NT2/D1 (cell line): Measurements from ENCODE around the gene CDCA8.

Source experiments
- DNase-seq: peaks from one replicate; pipeline ENCODE4 v3.0.0-alpha.2; 2011; ENCODE audit warnings: low read depth, low spot score
- H3K27me3 ChIP-seq: 2 replicates; pipeline ENCODE4 v1.6.0; 2011; ENCODE audit warnings: mild to moderate bottlenecking; ENCODE audit not compliant: insufficient read length, insufficient read depth
- H3K36me3 ChIP-seq: 2 replicates; pipeline ENCODE4 v1.6.1; 2011; ENCODE audit warnings: mild to moderate bottlenecking, low read length, mixed read lengths; ENCODE audit not compliant: insufficient read depth, insufficient read length
- H3K4me1 ChIP-seq: 2 replicates; pipeline ENCODE4 v1.5.1; 2011; ENCODE audit not compliant: insufficient read depth, insufficient read length
- H3K4me3 ChIP-seq: 2 replicates; pipeline ENCODE4 v1.5.1; 2011; ENCODE audit warnings: low read depth; ENCODE audit not compliant: insufficient read length
- H3K9ac ChIP-seq: 2 replicates; pipeline ENCODE4 v1.6.0; 2011; ENCODE audit warnings: low read depth; ENCODE audit not compliant: insufficient read length
- H3K9me3 ChIP-seq: 2 replicates; pipeline ENCODE4 v1.5.1; 2011; ENCODE audit warnings: mild to moderate bottlenecking, low read length; ENCODE audit not compliant: insufficient read depth
- SUZ12 ChIP-seq: IDR thresholded peaks from 2 replicates; pipeline ENCODE4 v1.6.1; 2011; ENCODE audit not compliant: insufficient read length, insufficient read depth; ENCODE audit errors: extremely low read depth
- YY1 ChIP-seq: IDR thresholded peaks from 2 replicates; pipeline ENCODE4 v1.6.1; 2011; ENCODE audit not compliant: insufficient read length, insufficient read depth
- ZNF274 ChIP-seq: IDR thresholded peaks from 2 replicates; pipeline ENCODE4 v1.6.1; 2011; ENCODE audit warnings: mild to moderate bottlenecking, low read depth, low read length

The CDCA8 gene

GRCh38 chr1:37718181-37718900 lies 26.0 kb downstream of the CDCA8 start:
- no peak overlapping the region for H3K9ac ChIP-seq
- H3K27me3 ChIP-seq, result no peaks in the 10 kb centered on the region
- no peaks in the 10 kb centered on the region for H3K9me3 ChIP-seq
- H3K4me1 ChIP-seq, result peaks cover 22% of the 10 kb centered on the region
- no peak overlapping the region for H3K4me3 ChIP-seq
- DNase-seq, result no peak
- TF ChIP-seq YY1, result no peak
- no peak for TF ChIP-seq ZNF274
- no peak for TF ChIP-seq SUZ12
- no peaks in the 10 kb centered on the region for H3K36me3 ChIP-seq

DNA sequence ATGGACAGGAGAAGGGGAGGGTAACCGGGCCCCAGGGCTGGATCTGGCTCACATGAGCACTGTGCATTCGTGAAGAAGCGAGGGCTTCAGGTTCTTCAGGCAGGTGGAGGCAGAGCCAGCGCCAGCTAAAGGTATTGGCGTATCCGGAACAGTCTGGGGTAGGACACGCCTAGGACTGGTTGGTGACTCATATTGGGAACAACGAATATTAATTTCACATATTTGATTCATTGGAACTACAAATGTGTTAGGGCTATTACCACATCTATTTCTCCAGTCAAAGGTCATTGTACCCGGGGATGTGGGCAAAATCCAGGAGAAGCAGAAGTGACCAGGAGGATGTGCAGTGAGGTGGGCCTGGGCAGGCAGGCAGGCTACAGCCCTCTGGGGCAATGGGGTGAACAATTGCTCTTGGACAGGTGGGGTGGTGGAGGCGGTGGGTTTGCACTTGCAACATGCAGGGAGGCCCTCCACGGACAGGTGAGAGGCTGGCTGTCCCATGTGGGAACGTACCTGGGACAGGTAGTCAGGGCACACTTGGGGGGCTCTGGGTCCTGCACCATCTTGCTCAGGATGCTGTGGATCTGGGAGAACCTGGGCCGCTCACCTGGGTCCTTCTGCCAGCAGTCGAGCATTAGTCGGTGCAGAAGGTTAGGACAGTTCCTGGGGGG lies 26.7 kb downstream of the CDCA8 start:
- H3K4me3 ChIP-seq, result no peak overlapping the region
- no peaks in the 10 kb centered on the region for H3K27me3 ChIP-seq
- H3K4me1 ChIP-seq, result peaks cover 27% of the 10 kb centered on the region
- no peaks in the 10 kb centered on the region for H3K36me3 ChIP-seq
- no peak overlapping the region for H3K9ac ChIP-seq
- TF ChIP-seq YY1, result no peak
- TF ChIP-seq SUZ12, result no peak
- no peak for TF ChIP-seq ZNF274
- DNase-seq, result no peak
- H3K9me3 ChIP-seq, result no peaks in the 10 kb centered on the region

DNA sequence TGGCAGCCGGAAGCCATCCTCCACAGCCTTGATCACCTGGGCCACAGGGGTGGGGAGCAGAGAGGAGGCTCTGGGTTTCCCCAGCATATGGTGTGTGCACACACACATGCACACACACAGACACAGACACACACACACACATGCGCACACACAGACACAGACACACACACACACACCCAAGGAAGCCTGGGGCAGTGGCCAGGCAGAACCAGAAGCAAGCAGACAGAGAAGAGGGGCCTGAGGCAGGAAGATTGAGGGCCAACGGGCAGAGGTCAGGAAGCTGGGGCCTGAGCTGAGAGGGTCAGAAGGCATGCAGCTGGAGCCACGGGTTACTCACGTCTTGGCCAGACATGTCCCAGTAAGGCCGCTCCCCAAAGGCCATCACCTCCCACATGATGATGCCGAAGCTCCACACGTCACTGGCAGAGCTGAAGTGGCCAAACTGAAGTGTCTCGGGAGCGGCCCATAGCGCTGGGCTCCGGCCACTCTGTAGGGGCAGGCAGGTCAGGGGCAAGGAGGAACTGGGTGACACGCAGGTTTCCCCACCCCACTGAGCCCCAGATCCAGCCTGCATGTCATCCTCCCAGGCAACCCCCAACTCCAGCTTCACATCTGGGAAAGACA lies 27.4 kb downstream of the CDCA8 start:
- no peak overlapping the region for H3K4me3 ChIP-seq
- no peak for DNase-seq
- no peaks in the 10 kb centered on the region for H3K9me3 ChIP-seq
- H3K36me3 ChIP-seq, result no peaks in the 10 kb centered on the region
- no peak overlapping the region for H3K9ac ChIP-seq
- no peak for TF ChIP-seq ZNF274
- no peak for TF ChIP-seq SUZ12
- TF ChIP-seq YY1, result no peak
- H3K4me1 ChIP-seq, result peaks cover 25% of the 10 kb centered on the region
- H3K27me3 ChIP-seq, result no peaks in the 10 kb centered on the region

- Histone ChIP-seq H3K9ac (no peak overlapping the region), H3K36me3 (no peaks in the 10 kb centered on the region), H3K9me3 (no peaks in the 10 kb centered on the region), H3K27me3 (no peaks in the 10 kb centered on the region), H3K4me3 (no peak overlapping the region), H3K4me1 (peaks cover 23% of the 10 kb centered on the region)
- DNase-seq, result no peak
- no peak for TF ChIP-seq SUZ12
- TF ChIP-seq ZNF274, result no peak
- TF ChIP-seq YY1, result no peak
Measured at GRCh38 chr1:37720231-37721130, 28.2 kb downstream of the CDCA8 start.

GRCh38 chr1:37721565-37721964 lies 29.2 kb downstream of the CDCA8 start:
- Histone ChIP-seq H3K9ac (no peak overlapping the region), H3K4me1 (peaks cover 23% of the 10 kb centered on the region), H3K4me3 (no peak overlapping the region), H3K9me3 (no peaks in the 10 kb centered on the region), H3K27me3 (no peaks in the 10 kb centered on the region), H3K36me3 (no peaks in the 10 kb centered on the region)
- no peak for DNase-seq
- TF ChIP-seq SUZ12, result no peak
- TF ChIP-seq ZNF274, result no peak
- TF ChIP-seq YY1, result no peak

DNA sequence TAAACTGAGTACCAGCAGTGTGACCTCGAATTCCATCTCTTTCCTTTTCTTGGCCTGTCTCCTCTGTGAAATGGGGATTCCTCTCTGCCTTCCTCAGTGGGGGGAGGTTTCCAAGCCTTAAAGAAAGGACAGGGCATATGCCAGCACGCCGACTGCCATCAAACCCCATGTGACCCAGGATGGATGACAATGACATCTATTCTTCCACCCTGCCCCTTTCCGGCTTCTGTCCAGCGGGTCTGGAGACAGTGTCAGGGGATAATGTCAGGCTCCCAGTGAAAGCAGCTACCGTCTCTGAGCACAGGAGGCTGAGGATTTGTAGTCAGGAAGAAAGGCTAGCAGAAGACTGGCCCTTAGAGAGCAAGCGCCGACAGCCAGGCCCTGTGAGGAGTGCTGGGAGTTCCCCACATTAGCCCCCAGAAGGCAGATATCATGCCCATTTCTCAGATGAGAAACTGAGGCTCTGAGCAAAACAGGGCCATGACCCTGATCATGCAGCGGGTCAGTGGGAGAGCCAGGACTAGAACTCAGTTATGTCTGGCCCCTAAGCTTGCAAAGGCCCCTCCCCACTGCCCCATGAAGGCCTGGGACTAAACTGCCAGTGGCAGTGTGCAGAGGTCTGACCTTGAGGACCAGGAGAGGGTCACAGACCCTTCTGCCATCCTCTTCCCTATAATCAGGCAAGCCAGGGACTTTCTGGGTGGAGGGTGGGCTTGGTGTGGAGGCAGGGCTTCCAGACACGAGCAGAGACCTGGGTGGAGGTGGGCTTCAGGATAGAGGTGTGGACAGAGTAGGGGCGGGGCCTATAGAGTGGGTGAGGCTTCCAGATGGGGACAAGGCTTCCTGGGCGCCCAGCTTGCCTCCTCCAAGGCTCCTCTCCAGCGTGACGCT lies 30.1 kb downstream of the CDCA8 start:
- H3K4me1 ChIP-seq, result peaks cover 29% of the 10 kb centered on the region
- peak overlapping the region; percentile 43 for H3K9ac ChIP-seq
- no peak for TF ChIP-seq ZNF274
- no peak for TF ChIP-seq YY1
- no peak for TF ChIP-seq SUZ12
- H3K36me3 ChIP-seq, result no peaks in the 10 kb centered on the region
- no peaks in the 10 kb centered on the region for H3K9me3 ChIP-seq
- no peak for DNase-seq
- H3K4me3 ChIP-seq, result no peak overlapping the region
- peaks cover 5% of the 10 kb centered on the region for H3K27me3 ChIP-seq

- no peak overlapping the region for H3K4me3 ChIP-seq
- H3K9ac ChIP-seq, result no peak overlapping the region
- TF ChIP-seq ZNF274, result no peak
- TF ChIP-seq SUZ12, result no peak
- no peak for TF ChIP-seq YY1
- peaks cover 6% of the 10 kb centered on the region for H3K27me3 ChIP-seq
- H3K36me3 ChIP-seq, result no peaks in the 10 kb centered on the region
- DNase-seq, result no peak
- H3K4me1 ChIP-seq, result peaks cover 29% of the 10 kb centered on the region
- no peaks in the 10 kb centered on the region for H3K9me3 ChIP-seq
Measured at GRCh38 chr1:37723072-37723389, 30.7 kb downstream of the CDCA8 start.
